ENCODE results near the gene CHGA. TPM values are rescaled to one million over a fixed set of nuclear protein-coding genes. Genes with fewer than 3 reads are reported as not detected.

The CHGA gene
- total RNA-seq, 1 experiment from 2014 or later, result not detected

DNA sequence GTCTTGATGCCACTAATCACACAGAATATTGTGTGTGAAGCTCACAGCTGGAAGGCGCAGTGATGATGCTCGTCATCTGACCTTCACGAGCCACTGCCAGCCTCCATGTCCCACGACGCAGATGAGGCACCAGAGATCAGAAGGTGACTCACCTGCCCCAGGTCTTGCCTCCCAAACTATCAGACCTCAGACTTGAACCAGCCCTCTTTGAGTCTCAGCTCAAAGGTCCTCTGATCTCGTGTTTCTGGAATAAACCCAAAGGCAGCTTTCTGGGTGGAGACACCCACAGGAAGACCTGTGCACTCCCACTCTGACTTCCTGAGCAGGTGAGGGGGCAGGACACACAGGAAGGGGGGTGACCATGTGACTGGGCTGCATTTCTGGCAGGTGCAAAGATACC is 19.6 kb upstream of the CHGA start:
- H3K4me3 ChIP-seq (replicated peaks in 1 of 2; ENCODE audit: low read depth in 1 of 2, low read length in 2 of 2), result no peak overlapping the region
- no TSS peak for BruUV-seq (replicated peaks)
- POLR2A ChIA-PET, result no interaction called here
- intact Hi-C loops (cut with micrococcal nuclease), result no loop called here
- H2AFZ ChIP-seq (ENCODE audit: low read depth, low read length, poor library complexity, severe bottlenecking), result no peak overlapping the region
- RAD21 ChIA-PET (ENCODE audit: low non-redundant PET in 1 of 2, low total read pairs in 2 of 2, uncharacterized antibody in 2 of 2, unreplicated experiment in 2 of 2), result no interaction called here
- H3K27me3 ChIP-seq (ENCODE audit: insufficient read depth, low read length), result peaks cover 11% of the 10 kb centered on the region; the same call in 1 of the 2 replicates
- no peak overlapping the region for H3K9ac ChIP-seq (ENCODE audit: low read length)
- CTCF ChIA-PET, result no interaction called here
- H3K27ac ChIP-seq (ENCODE audit: low read depth, low read length), result no peak overlapping the region
- no peak for TF ChIP-seq EZH2phosphoT487 (IDR thresholded peaks at IDR 0.05; ENCODE audit: borderline replicate concordance)
- TF ChIP-seq SP1 (IDR thresholded peaks at IDR 0.05; ENCODE audit: low read depth), result no peak
- no peak for TF ChIP-seq JUND (IDR thresholded peaks at IDR 0.05)
- TF ChIP-seq YY1 (IDR thresholded peaks at IDR 0.05; ENCODE audit: extremely low read depth, insufficient replicate concordance, low read depth, low read length), result no peak
- no peak for TF ChIP-seq ATF3 (IDR thresholded peaks at IDR 0.05)
- TF ChIP-seq ZNF274 (IDR thresholded peaks at IDR 0.05; ENCODE audit: low read depth, low read length), result no peak
- TF ChIP-seq SRF (IDR thresholded peaks at IDR 0.05; ENCODE audit: low read depth), result no peak
- no peak for TF ChIP-seq MAX (IDR thresholded peaks at IDR 0.05)
- no peak for TF ChIP-seq EGR1 (IDR thresholded peaks at IDR 0.05; ENCODE audit: low read depth)
- TF ChIP-seq RAD21 (IDR thresholded peaks at IDR 0.05; ENCODE audit: low read depth), result no peak
- TF ChIP-seq EZH2 (IDR thresholded peaks at IDR 0.05), result no peak
- TF ChIP-seq CEBPB (IDR thresholded peaks at IDR 0.05; ENCODE audit: low read depth), result no peak
- no peak for TF ChIP-seq POLR2AphosphoS5 (IDR thresholded peaks at IDR 0.05; ENCODE audit: low read depth, low read length)
- TF ChIP-seq POLR2A (IDR thresholded peaks at IDR 0.05; ENCODE audit: borderline replicate concordance, extremely low read depth, insufficient read depth, insufficient read length), result no peak
- no peak for TF ChIP-seq ZBTB33 (IDR thresholded peaks at IDR 0.05; ENCODE audit: extremely low read depth, insufficient replicate concordance, low read length)
- TF ChIP-seq TCF7L2 (IDR thresholded peaks at IDR 0.05; ENCODE audit: borderline replicate concordance, extremely low read depth, insufficient read depth, insufficient read length), result no peak
- no peak for TF ChIP-seq CBX3 (IDR thresholded peaks at IDR 0.05; ENCODE audit: low read depth)
- H3K79me2 ChIP-seq (ENCODE audit: insufficient read depth, low read length), result no peaks in the 10 kb centered on the region
- no peaks in the 10 kb centered on the region for H3K36me3 ChIP-seq (ENCODE audit: control insufficient read depth in 1 of 2, insufficient read depth in 2 of 2, low read length in 2 of 2)
- H3K4me2 ChIP-seq (ENCODE audit: low read length), result peak overlapping the region; percentile 28; the same call in 1 of the 2 replicates
- no peaks in the 10 kb centered on the region for H3K9me3 ChIP-seq (ENCODE audit: control insufficient read depth in 1 of 2, insufficient read depth in 1 of 2, low read depth in 1 of 2, low read length in 2 of 2)
- ATAC-seq, result peak; percentile 49; the same call in 1 of the 2 replicates
- peaks cover 4 to 20% of the 10 kb centered on the region in 2 experiments for H3K4me1 ChIP-seq (ENCODE audit: control insufficient read depth in 1 of 2, insufficient read depth in 2 of 2, low read length in 2 of 2)
- no peaks in the 10 kb centered on the region for H3K9me2 ChIP-seq (ENCODE audit: insufficient read depth)
- no peak for DNase-seq (ENCODE audit: low read depth, low spot score)
- no peaks in the 10 kb centered on the region for H4K20me1 ChIP-seq (ENCODE audit: insufficient read depth)

Data from HCT116 (cell line).